NCI-H345 treated with DMSO at 0.1 percent for 48 hours (cell line): ENCODE data around the gene COPG2.
"Not testable (repeated sequence)": the region's sequence is repeated elsewhere in the genome, so short reads cannot be mapped to it uniquely, and the experiment has no call there.

Experiments
- DNase-seq: peaks from one replicate; lab custom pipeline; 2025; ENCODE audit not compliant: unreplicated experiment; lab: John Stamatoyannopoulos, UW

The COPG2 gene

DNA sequence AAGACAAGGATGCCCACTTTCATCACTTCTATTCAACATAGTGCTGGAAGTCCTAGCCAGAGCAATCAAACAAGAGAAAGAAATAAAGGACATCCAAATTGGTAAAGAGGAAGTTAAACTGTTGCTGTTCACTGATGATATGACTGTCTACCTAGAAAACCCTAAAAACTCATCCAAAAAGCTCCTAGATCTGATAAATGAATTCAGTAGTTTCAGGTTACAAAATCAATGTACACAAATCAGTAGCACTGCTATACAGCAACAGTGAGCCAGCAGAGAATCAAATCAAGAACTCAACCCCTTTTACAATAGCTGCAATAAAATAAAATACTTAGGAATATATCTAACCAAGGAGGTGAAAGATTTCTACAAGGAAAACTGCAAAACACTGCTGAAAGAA lies 98.4 kb downstream of the COPG2 start:
- not testable (repeated sequence) for DNase-seq

DNA sequence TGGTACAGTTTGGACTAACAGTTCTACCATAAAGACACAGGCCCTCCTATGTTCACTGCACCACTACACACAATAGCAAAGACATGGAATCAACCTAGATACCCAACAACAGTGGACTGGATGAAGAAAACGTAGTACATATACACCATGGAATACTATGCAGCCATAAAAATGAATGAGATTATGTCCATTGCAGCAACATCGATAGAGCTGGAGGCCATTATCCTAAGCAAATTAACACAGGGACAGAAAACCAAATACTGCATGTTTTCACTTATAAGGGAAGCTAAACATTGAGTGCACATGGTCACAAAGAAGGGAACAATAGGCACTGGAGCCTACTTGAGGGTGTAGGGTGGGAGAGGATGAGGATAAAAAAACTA lies 101.7 kb downstream of the COPG2 start:
- DNase-seq, result no peak

DNA sequence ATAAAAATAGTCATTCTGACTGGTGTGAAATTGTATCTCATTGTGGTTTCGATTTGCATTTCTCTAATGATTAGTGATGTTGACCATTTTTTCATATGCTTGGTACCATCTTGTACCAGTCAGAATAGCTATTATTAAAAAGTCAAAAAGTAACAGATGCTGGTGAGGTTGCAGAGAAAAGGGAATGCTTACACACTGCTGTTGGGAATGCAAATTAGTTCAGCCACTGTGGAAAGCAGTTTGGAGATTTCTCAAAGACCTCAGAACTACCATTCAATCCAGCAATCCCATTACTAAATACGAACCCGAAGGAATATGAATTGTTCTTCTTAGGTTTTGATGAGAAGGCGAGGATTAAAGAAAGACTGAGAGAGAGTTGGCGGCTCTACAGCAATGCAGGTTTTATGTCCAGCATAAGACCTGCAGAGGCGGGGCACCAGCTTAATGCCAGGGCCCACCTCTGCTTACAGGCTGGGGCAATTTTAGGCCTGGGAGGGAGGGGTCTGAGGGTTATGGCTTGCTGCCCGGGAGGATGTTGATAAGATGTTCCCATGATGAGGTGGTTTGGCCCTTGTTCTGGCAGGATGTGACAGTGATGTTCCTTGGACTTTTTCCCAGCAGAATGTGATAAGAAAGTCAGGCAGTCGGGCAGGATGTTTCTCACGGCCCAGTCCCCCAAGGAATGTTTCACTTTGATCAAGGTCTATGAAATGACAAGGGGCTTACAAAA lies 102.2 kb downstream of the COPG2 start:
- no peak for DNase-seq

DNA sequence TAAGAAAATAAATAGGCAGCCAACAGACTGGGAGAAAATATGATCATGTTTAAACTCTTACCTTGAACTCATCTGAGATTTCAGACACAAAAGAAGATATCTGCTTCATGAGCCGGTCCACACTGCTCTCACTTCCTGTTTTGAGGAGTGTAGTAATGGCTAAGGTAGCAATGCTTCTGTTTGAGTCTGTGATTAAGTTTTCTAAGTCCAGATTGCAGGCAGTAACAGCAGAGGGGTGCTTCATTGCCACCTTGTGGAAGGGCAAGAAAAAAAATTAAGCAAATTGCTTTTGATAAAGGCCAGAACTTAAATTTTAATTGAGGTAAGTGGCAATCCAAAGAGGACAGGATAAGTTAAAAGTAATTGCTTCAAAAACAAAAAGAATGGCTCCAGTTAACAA lies 107.6 kb downstream of the COPG2 start:
- DNase-seq, result no peak

GRCh38 chr7:130559184-130559583 lies 109.4 kb downstream of the COPG2 start:
- no peak for DNase-seq

GRCh38 chr7:130554481-130554880 lies 114.1 kb downstream of the COPG2 start:
- DNase-seq, result no peak

- no peak for DNase-seq
These were observed 115.0 kb downstream of the COPG2 start for GRCh38 chr7:130553398-130554029.

DNA sequence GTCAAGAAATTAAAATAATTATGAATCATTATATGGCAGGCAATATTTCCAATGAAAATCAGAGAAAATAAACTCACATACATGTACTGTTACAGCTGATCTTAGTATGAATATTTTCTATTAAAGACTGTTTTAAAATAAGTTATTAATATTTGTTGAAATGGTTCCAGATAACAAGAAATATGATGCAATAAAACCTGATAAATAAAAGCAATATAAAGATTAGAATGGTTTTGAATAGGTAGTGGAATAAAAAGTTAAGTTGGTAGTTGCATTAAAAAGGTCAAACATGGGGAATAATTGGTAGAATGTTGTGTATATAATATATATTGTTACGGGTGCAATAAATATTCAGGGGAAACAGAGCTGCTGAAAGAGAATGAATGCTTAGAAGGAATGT lies 124.2 kb downstream of the COPG2 start:
- DNase-seq, result no peak

DNA sequence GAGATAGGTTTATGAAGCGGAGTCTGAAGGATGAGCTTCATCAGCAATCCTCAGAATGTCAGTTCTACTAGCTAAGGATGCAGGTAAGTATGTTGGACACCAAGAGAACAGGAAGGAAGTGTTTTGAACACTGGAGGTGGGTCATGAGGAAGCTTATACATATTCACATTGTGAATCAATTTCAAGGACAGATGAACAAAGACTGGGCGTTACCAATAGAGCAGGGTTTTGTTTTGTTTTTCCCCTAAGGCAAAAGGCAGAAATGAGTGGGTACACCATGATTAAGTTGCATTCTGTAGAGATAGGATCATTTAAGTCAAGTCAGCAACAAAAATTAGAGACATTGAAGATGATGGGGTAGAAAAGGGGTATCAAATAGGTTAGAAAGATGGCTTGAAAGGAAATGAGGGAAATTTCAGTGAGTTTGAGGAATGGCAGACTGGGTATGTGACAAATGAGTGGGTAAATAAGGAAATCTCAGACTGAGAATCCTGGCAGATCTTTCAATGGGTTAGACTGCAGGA lies 125.0 kb downstream of the COPG2 start:
- DNase-seq, result no peak

GRCh38 chr7:130542297-130542696 lies 126.3 kb downstream of the COPG2 start:
- DNase-seq, result not testable (repeated sequence)

- not testable (repeated sequence) for DNase-seq
These were observed 127.3 kb downstream of the COPG2 start for GRCh38 chr7:130541287-130541686.

- not testable (repeated sequence) for DNase-seq
These were observed 130.7 kb downstream of the COPG2 start for GRCh38 chr7:130537894-130538293.

- DNase-seq, result no peak
These were observed 139.1 kb downstream of the COPG2 start for GRCh38 chr7:130529417-130529816.

DNA sequence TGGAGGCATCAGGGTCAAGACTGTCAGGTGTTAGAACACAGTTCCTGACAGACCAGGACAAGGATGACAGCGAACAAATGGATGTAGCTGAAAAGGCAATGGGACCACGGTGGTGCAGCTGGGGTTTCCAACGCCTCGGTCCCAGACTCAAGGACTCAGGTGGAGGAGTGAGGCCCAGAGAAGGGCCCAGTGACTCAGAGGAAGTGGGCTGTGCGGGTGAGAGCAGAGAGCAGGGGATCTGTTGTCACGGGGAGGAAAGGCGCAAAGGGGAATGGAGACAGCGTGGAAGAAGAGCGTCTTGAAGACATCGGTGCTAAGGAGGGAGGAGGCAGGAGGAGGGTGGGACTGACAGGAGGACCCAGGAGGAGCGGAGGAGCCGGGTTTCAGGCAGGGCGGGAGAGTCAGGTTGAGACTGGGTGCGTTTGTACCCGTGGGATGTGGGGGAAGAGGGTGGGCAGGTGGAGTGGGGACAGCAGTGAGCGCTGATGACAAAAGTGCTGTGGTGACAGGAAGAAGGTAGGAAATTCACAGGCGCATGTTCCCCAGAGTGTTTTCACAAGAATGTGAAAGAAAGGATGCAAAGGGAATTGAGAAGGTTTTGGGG lies 140.7 kb downstream of the COPG2 start:
- not testable (repeated sequence) for DNase-seq

GRCh38 chr7:130524628-130525027 lies 143.9 kb downstream of the COPG2 start:
- DNase-seq, result no peak

GRCh38 chr7:130523519-130524125 lies 144.9 kb downstream of the COPG2 start:
- DNase-seq, result not testable (repeated sequence)

GRCh38 chr7:130521258-130521951 lies 147.1 kb downstream of the COPG2 start:
- DNase-seq, result no peak

DNA sequence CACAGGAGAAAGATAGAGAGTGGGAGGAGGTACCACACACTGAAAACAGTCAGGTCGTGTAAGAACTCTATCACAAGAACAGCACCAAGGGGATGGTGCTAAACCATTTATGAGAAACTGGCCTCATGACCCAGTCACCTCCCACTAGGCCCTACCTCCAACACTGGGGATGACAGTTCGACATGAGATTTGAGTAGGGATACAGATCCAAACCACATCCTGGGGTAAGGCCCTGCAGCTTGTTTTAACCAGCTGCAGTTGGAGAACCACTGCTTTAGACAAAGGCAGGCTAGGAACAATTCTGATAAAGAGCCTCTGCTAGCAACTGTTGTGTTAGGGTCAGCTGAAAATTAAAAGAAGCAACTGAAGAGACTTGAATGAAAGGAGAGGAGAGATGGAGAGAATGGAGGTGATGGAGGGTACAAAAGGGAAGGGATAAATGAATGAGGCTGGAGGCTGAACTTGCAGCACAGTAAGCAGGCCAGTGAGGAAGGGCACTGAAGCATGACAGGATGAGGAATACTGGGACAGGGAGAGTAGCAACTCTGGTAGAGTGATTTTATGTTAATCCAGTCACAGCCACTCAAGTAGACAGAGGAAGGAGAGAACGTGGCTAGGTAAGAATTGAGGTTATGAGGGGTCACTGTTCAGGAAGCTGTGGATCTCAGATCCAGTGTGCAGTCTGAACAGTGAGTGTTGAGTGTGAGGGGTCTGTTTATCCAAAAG lies 153.1 kb downstream of the COPG2 start:
- DNase-seq, result no peak

GRCh38 chr7:130513447-130513846 lies 155.1 kb downstream of the COPG2 start:
- no peak for DNase-seq

- not testable (repeated sequence) for DNase-seq
These were observed 156.5 kb downstream of the COPG2 start for GRCh38 chr7:130512038-130512437.
